HG03196 (cell line): Measurements from ENCODE around the gene OTULIN.

Experiments
- ATAC-seq: cut with Tn5 transposase; IDR thresholded peaks from one replicate; pipeline ENCODE4 v1.9.1; 2021; ENCODE audit not compliant: unreplicated experiment

OTULIN gene

GRCh38 chr5:14718778-14719177, 54.3 kb downstream of the OTULIN start:
- ATAC-seq, result no peak

DNA sequence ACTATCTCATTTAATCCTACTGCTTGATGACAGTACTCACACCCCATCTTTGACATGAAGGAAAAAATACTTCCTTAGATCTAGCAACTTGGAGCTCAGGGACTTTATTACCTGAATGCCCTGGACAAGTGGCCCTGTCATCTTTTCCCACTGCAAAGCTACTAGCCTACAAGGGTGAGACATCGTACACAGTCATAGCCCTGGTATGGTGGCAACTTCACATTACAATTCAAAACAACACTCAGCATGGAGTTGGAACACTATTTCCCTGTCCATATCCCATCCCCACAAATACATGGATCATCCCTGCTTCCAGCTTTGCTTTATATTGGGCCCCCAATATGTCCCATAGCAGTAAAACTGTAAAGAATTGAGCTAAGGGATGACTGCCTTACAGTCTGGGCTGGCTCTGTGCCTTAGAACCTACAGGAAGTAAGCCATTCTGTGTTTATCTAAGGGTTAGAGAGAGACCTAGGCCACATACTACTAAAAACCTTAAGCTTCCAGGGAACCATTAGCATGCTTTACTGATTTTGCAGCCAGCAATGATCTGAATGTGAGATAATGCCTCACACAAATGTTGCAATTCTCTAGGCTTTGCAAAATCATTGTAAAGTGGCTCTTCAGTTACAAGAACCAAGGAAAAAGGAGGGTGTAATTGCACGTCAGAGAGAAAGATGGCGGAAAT, 55.9 kb downstream of the OTULIN start:
- ATAC-seq, result no peak

DNA sequence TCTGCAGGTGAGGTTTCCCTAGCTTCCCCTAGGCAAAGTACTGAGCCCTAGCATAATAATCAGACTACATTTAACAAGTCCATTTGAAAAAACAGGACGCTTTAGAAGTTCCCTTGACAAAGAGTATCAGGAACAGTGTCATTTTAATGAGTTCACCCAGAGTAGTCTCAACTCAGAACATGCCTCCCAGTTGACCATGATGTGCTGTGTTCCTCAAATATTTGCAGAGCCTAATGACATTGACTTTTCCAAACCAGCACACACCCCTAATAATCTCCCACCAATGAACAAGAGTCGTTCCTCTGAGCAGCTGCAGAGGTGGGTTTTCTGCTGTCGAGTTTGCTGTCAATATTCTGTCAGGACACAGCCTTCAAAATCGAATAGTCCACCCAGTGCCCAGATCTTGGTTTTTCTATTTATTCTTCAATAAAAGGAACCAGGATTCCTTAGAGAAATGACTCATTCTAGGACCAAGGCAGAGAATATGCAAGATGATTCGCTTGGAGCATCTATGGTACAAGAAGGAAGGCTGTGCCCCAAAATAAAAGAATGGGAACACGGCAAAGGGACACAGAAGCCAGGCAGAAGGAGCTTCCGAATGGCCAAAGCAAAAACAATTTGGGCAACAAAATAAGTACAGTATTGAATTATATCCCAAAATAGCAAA, 57.6 kb downstream of the OTULIN start:
- no peak for ATAC-seq

DNA sequence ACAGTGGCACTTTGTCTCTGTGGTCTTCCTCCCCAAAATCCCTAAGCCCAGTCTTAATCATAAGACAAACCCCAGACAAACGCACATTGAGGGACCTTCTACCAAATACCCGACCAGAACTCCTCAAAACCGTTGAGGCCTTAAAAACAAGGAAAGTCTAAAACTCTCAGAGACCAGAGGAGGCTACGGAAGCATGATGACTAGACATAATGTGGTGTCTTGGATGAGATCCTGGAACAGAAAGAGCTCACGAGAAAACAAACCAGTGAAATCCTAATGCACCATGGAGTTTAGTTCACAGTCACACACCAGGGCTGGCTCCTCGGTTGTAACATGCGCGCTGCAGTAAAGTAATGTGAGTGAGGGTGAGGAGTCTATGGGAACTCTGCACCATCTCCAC, 58.4 kb downstream of the OTULIN start:
- no peak for ATAC-seq

- no peak for ATAC-seq
Measured at GRCh38 chr5:14723701-14724132, 59.2 kb downstream of the OTULIN start.

GRCh38 chr5:14724633-14725032, 60.1 kb downstream of the OTULIN start:
- no peak for ATAC-seq

GRCh38 chr5:14726066-14726838, 61.7 kb downstream of the OTULIN start:
- ATAC-seq, result no peak

- ATAC-seq, result peak; percentile 53
Measured at GRCh38 chr5:14727428-14727865, 62.9 kb downstream of the OTULIN start.

DNA sequence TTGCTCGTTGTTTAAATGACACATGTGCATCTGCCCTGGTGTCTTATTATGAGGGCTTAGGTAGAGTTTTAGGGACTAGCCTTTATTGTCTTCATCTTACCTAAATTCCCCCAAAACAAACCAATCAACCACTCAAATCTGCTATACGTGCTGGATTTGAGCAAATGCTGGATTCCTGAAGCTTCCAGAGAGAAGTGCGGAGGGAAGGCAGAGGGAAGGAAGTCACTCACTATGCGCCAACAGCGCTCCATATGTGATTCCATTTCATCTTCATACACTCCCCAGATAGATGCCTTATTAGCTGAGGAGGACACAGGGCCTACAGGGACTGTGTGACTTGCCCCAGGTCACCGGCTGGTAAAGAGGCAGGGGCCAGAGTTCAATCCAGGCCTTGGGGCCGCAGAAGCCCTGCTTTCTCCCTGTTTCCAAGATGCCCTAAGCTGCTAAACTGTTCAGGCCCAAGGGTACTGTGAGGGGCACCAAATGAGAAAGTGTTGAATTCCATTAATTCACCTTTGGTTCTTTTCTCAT, 63.5 kb downstream of the OTULIN start:
- no peak for ATAC-seq

- ATAC-seq, result no peak
Measured at GRCh38 chr5:14728459-14728938, 64.0 kb downstream of the OTULIN start.

- ATAC-seq, result no peak
Measured at GRCh38 chr5:14729448-14730385, 65.2 kb downstream of the OTULIN start.

DNA sequence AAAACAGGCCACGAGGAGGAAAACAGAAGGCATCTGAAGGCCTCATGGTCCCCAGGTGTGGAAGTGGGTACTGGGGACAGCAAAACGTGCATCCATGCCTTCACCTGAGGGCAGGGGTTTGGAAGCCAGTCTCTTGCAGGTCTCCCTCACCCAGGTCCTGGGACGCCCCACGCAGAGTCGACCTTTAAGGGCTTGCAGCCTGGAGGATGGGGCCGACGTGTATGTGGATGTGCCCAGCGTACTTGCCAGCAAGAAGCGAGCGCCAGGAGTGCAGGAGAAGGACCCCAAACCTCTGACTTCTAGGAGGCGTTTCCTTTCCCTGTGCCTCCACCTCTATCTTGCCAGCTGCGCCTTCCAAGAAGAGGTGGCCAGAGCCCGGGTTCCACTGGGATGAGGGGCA, 65.9 kb downstream of the OTULIN start:
- no peak for ATAC-seq

DNA sequence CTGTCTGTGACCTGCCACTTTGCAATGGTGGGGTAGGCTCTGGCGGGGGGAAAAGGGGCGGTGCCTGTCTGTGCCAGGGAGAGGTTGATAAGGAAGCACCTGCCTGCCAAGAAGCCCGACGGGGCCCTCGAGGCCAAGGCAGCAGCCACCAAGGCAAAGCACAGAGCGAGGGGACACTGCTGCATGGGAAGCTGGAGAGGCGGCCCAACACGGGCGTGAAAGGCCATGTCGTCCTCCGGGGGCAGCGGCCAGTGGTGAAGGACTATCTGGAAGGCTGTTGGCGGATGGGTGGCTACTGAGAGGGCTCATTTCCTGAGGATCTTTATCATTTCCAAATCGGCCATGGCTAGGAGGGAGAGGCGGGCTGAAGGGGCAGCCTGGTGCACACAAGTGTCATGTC, 66.4 kb downstream of the OTULIN start:
- ATAC-seq, result no peak

- ATAC-seq, result no peak
Measured at GRCh38 chr5:14732991-14733390, 68.5 kb downstream of the OTULIN start.

DNA sequence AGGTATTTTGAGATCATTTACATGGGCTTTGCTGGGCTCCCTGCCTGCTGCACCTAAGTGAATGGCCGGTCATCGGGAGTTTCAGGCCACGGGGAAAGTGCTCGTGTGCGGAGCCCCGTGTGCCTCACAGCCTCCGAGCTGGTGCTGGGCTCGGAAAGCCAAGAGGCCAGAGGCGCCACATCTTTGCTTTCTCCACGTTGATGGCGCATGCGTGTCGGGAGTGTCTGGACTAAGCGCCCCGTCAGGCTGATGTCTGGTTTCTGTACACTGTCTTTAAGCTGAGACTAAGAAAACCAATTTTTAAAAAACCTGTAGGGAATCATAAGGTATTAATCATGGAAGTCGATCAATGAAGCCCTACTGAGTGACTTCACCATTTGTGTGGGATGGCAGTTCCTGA, 69.1 kb downstream of the OTULIN start:
- no peak for ATAC-seq

GRCh38 chr5:14734396-14734795, 69.9 kb downstream of the OTULIN start:
- no peak for ATAC-seq

- ATAC-seq, result no peak
Measured at GRCh38 chr5:14735944-14736343, 71.4 kb downstream of the OTULIN start.

GRCh38 chr5:14737291-14737690, 72.8 kb downstream of the OTULIN start:
- ATAC-seq, result no peak

- ATAC-seq, result no peak
Measured at GRCh38 chr5:14738050-14738449, 73.5 kb downstream of the OTULIN start.

- ATAC-seq, result no peak
Measured at GRCh38 chr5:14739538-14739937, 75.0 kb downstream of the OTULIN start.
